Inflammatory macrophage (primary cell): Measurements from ENCODE around the gene FOXD3.

ENCODE experiments used
- DNase-seq, 2 donors: peaks; one replicate each; pipeline ENCODE4 v3.0.0-alpha.2; 2020 to 2022

FOXD3 gene

GRCh38 chr1:63362578-63362977 lies 40.2 kb downstream of the FOXD3 start:
- DNase-seq = no peak

DNA sequence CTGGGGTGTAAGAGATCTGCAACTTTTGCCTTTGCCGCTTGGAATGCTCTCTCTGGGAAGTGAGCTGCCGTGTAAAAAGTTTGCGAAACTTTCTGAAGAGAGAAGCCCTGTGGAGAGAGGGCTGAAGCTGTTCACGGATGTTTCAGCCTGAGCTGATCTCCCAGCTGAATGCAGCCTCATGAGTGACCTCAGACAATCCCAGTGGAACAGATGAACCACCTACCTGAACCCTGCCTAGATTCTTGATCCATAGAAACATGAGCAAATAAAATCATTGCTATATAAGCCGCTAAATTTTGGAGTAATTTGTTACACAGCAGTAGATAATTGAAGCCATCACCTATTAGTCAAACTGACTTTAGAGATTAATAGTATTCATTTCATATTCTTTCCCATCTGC lies 40.6 kb downstream of the FOXD3 start:
- no peak for DNase-seq

GRCh38 chr1:63366908-63367214 lies 44.5 kb downstream of the FOXD3 start:
- DNase-seq = no peak

GRCh38 chr1:63367215-63368103 lies 45.1 kb downstream of the FOXD3 start, which contains the start of gene ALG6:
Gene ALG6, plus strand, starts transcription at chr1:63367627. Its CDS starts 3,351 bp downstream, at chr1:63370978.
- peak; percentile 95 to 97 for DNase-seq

DNA sequence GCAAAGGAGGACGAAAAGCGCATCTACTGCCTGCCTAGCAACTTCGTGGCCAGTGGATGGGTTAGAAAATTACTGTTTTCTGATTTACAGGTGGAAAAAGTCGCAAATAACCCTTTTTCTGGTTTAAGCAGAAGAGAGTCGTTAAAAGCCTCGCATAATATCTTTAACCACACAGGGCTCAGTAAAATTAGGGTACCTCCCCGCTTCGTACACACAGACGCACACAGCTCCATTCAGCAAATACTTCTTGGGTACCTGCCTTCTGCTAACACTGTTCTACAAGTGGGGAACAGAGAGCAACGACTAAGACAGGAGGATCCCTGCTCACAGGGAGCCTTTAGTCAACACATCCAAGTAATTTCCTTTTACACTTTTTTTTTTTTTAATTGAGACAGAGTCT lies 45.8 kb downstream of the FOXD3 start:
- no peak for DNase-seq
